GM23338 (cell line): ENCODE data around the gene UPF2. TPM values are rescaled to one million over a fixed set of nuclear protein-coding genes. Genes with fewer than 3 reads are reported as not detected.
A peak's percentile ranks its signal among the peaks of the same experiment; 100 is the strongest.

ENCODE experiments used
- ATAC-seq: fragments of 200-7000 bp; cut with Tn5 transposase; 3 replicates; pipeline ENCODE4 v1.9.1; 2020
- DNase-seq: peaks from one replicate; pipeline ENCODE4 v3.0.0-alpha.2; 2015; ENCODE audit warnings: low spot score
- H2AFZ ChIP-seq: fragments of 200-600 bp; sonication (generic); 2 replicates; pipeline ENCODE4 v1.8.0; 2016; ENCODE audit warnings: antibody characterized with exemption, mild to moderate bottlenecking, moderate library complexity
- H3F3A ChIP-seq: fragments of 200-600 bp; sonication (generic); replicated peaks from 2 replicates; pipeline ENCODE4 v1.8.0; 2017; ENCODE audit warnings: antibody characterized with exemption, mixed run types, low read depth
- H3K27ac ChIP-seq: fragments of 200-600 bp; sonication (generic); 2 replicates; pipeline ENCODE4 v1.6.1; 2016; ENCODE audit warnings: low read depth
- H3K27me3 ChIP-seq: fragments of 200-600 bp; sonication (generic); 2 replicates; pipeline ENCODE4 v1.8.0; 2016; ENCODE audit warnings: mild to moderate bottlenecking, mixed run types, moderate library complexity; ENCODE audit not compliant: insufficient read depth
- H3K36me3 ChIP-seq: fragments of 200-600 bp; sonication (generic); 2 replicates; pipeline ENCODE4 v1.8.0; 2016; ENCODE audit warnings: mild to moderate bottlenecking; ENCODE audit not compliant: insufficient read depth
- H3K4me1 ChIP-seq: fragments of 200-600 bp; sonication (generic); 2 replicates; pipeline ENCODE4 v1.8.0; 2016; ENCODE audit warnings: mild to moderate bottlenecking, moderate library complexity; ENCODE audit not compliant: insufficient read depth
- H3K4me2 ChIP-seq: fragments of 200-600 bp; sonication (generic); 2 replicates; pipeline ENCODE4 v1.7.1; 2017; ENCODE audit warnings: mixed run types
- H3K4me3 ChIP-seq: fragments of 200-600 bp; sonication (generic); 2 replicates; pipeline ENCODE4 v1.6.1; 2016; ENCODE audit warnings: mixed run types
- H3K79me2 ChIP-seq: fragments of 200-600 bp; sonication (generic); replicated peaks from 2 replicates; pipeline ENCODE4 v1.8.0; 2017; ENCODE audit warnings: mild to moderate bottlenecking; ENCODE audit not compliant: insufficient read depth
- H3K9me2 ChIP-seq: fragments of 200-600 bp; sonication (generic); 2 replicates; pipeline ENCODE4 v1.8.0; 2017; ENCODE audit not compliant: insufficient read depth
- H4K20me1 ChIP-seq: fragments of 200-600 bp; sonication (generic); replicated peaks from 2 replicates; pipeline ENCODE4 v1.8.0; 2017; ENCODE audit warnings: mild to moderate bottlenecking; ENCODE audit not compliant: insufficient read depth
- H3K27ac Mint-ChIP-seq: 2 replicates; pipeline ENCODE4 v1.8.0; 2020; ENCODE audit warnings: inconsistent platforms, mild to moderate bottlenecking, moderate library complexity, mixed read lengths
- H3K27me3 Mint-ChIP-seq: 3 replicates; pipeline ENCODE4 v1.8.0; 2022; ENCODE audit warnings: low read depth, mild to moderate bottlenecking, moderate library complexity, mixed read lengths, inconsistent platforms; ENCODE audit not compliant: insufficient read depth, poor library complexity
- H3K36me3 Mint-ChIP-seq: 3 replicates; pipeline ENCODE4 v1.8.0; 2021; ENCODE audit warnings: low read depth, mild to moderate bottlenecking, inconsistent platforms, moderate library complexity, mixed read lengths
- H3K4me1 Mint-ChIP-seq: 3 replicates; pipeline ENCODE4 v1.8.0; 2020; ENCODE audit warnings: mild to moderate bottlenecking, inconsistent platforms, mixed read lengths
- H3K4me3 Mint-ChIP-seq: 3 replicates; pipeline ENCODE4 v1.8.0; 2021; ENCODE audit warnings: moderate library complexity, mild to moderate bottlenecking, inconsistent platforms, mixed read lengths
- H3K9me3 Mint-ChIP-seq: 3 replicates; pipeline ENCODE4 v1.8.0; 2020; ENCODE audit warnings: moderate library complexity, mild to moderate bottlenecking, inconsistent platforms, mixed read lengths
- CREB1 ChIP-seq: fragments of 250-450 bp; sonication (Bioruptor Pico); IDR thresholded peaks from 2 replicates; pipeline ENCODE4 v1.5.0; 2020; ENCODE audit warnings: low read depth, mild to moderate bottlenecking, moderate library complexity
- EZH2 ChIP-seq: fragments of 200-600 bp; sonication (generic); IDR thresholded peaks from one replicate; pipeline ENCODE4 v1.8.0; 2017; ENCODE audit warnings: antibody characterized with exemption, mild to moderate bottlenecking, low read depth; ENCODE audit not compliant: unreplicated experiment
- EZH2phosphoT487 ChIP-seq: fragments of 200-600 bp; sonication (generic); IDR thresholded peaks from one replicate; pipeline ENCODE4 v1.8.1; 2018; ENCODE audit warnings: antibody characterized with exemption; ENCODE audit not compliant: unreplicated experiment
- POLR2AphosphoS5 ChIP-seq: IDR thresholded peaks from 2 replicates; pipeline ENCODE4 v1.6.1; 2016; ENCODE audit warnings: antibody characterized with exemption, low read depth
- ZNF114 ChIP-seq: fragments of 250-450 bp; sonication (Bioruptor Pico); IDR thresholded peaks from 2 replicates; pipeline ENCODE4 v1.5.0; 2020; ENCODE audit warnings: mild to moderate bottlenecking, moderate library complexity
- ZNF331 ChIP-seq: fragments of 250-450 bp; sonication (Bioruptor Pico); IDR thresholded peaks from 2 replicates; pipeline ENCODE4 v1.5.0; 2020; ENCODE audit warnings: low read depth, mild to moderate bottlenecking, moderate library complexity
- ZNF462 ChIP-seq: fragments of 250-450 bp; sonication (Bioruptor Pico); IDR thresholded peaks from 2 replicates; pipeline ENCODE4 v1.5.0; 2020; ENCODE audit warnings: mild to moderate bottlenecking, moderate library complexity
- polyA plus RNA-seq: library from polyadenylated mRNA; unstranded; fragments of >200 nt; fragmentation: Nextera tagmentation; extraction: Ambion mirVana; gene quantifications from 2 replicates; pipeline ENCODE4 v1.2.1, GENCODE V29; 2016
- total RNA-seq: library from RNA; depleted of rRNA; stranded (reverse); fragments of >200 nt; shearing (Covaris generic); gene quantifications from 2 replicates; pipeline ENCODE4 v1.2.3, GENCODE V29; 2014

Gene UPF2
- total and polyA plus RNA-seq, 2 experiments from 2014 or later, result 29.0 to 78.5 TPM

GRCh38 chr10:11875494-11876281, 166.9 kb downstream of the UPF2 start:
- no peaks in the 10 kb centered on the region for H3K9me2 ChIP-seq
- H2AFZ ChIP-seq, result peak overlapping the region; percentile 61
- H3K27me3 Mint-ChIP-seq, result peaks cover 5% of the 10 kb centered on the region
- peak overlapping the region; percentile 90; the same call in 1 of the 2 replicates for H3K27ac Mint-ChIP-seq
- peaks cover 30% of the 10 kb centered on the region for H3K4me1 ChIP-seq
- H3K79me2 ChIP-seq, result no peaks in the 10 kb centered on the region
- H3K36me3 Mint-ChIP-seq, result no peaks in the 10 kb centered on the region
- TF ChIP-seq ZNF331 (CRISPR knock-in tag) (no peak), EZH2 (no peak), EZH2phosphoT487 (no peak), CREB1 (CRISPR knock-in tag) (no peak), ZNF114 (no peak), ZNF462 (CRISPR knock-in tag) (no peak), POLR2AphosphoS5 (no peak)
- DNase-seq, result peak; percentile 58
- peak; percentile 19 for ATAC-seq
- H4K20me1 ChIP-seq, result no peaks in the 10 kb centered on the region
- H3F3A ChIP-seq, result no peaks in the 10 kb centered on the region; the same call in none of the 2 replicates
- no peaks in the 10 kb centered on the region for H3K36me3 ChIP-seq
- peak overlapping the region; percentile 72; the same call in 1 of the 2 replicates for H3K4me2 ChIP-seq
- H3K9me3 Mint-ChIP-seq, result no peaks in the 10 kb centered on the region
- peak overlapping the region; percentile 60 for H3K4me3 Mint-ChIP-seq
- no peak overlapping the region; the same call in 1 of the 2 replicates for H3K4me3 ChIP-seq
- H3K4me1 Mint-ChIP-seq, result peaks cover 37% of the 10 kb centered on the region
- H3K27ac ChIP-seq, result no peak overlapping the region; the same call in 1 of the 2 replicates
- H3K27me3 ChIP-seq, result peaks cover 12% of the 10 kb centered on the region
